RWPE1 (cell line): ENCODE results near the gene POLG.

Source experiments
- CTCF ChIA-PET: fragments of 350-600 bp; sonication (Branson Sonifier 250); formaldehyde crosslinking; extraction: SDS; loops from one replicate; lab custom pipeline; 2021; lab: Yijun Ruan, JAX
- POLR2A ChIA-PET: fragments of 400-600 bp; formaldehyde crosslinking; extraction: SDS; loops from one replicate; lab custom pipeline; 2020; ENCODE audit warnings: antibody characterized with exemption; ENCODE audit not compliant: low non-redundant PET; lab: Yijun Ruan, JAX
- DNase-seq: peaks from one replicate; pipeline ENCODE4 v3.0.0; 2012; ENCODE audit warnings: low spot score
- H3K27ac ChIP-seq: fragments of 450-650 bp; 2 replicates; pipeline ENCODE4 v1.5.1; 2017
- TF ChIP-seq, protein P1 (sequence below): fragments of 450-650 bp; conservative IDR thresholded peaks from 2 replicates; pipeline ENCODE4 v1.5.1; 2017; ENCODE audit warnings: low read depth, mild to moderate bottlenecking

Gene POLG

DNA sequence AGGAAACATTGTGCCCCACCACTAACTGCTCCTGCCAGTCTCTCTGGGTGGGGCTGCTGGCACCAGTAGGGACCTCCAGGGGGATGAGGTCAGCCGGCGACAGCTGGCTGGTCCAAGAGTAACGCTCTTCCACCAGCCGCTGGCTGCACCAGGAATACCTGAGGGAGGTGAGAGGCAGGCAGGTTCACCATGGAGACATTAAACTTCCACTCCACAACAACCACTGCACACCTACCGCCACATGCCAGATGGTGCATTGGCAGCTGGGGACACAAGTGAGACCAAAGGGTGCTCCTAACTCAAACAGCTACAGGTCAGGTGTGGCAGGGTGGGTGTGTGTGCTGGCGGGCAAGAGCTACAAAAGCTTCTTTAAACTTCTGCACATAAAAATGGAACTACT lies 4.5 kb downstream of the POLG start:
- no peak for DNase-seq
- CTCF ChIA-PET = interaction anchor here (0.5 to 1.2 kb wide), 3 partner anchors 9 to 123 kb away, joined by 3 to 6 read pairs (median 3); no protein-coding TSS in a partner anchor
- POLR2A ChIA-PET = no interaction called here
- no peak overlapping the region for H3K27ac ChIP-seq
- TF ChIP-seq, protein P1, sequence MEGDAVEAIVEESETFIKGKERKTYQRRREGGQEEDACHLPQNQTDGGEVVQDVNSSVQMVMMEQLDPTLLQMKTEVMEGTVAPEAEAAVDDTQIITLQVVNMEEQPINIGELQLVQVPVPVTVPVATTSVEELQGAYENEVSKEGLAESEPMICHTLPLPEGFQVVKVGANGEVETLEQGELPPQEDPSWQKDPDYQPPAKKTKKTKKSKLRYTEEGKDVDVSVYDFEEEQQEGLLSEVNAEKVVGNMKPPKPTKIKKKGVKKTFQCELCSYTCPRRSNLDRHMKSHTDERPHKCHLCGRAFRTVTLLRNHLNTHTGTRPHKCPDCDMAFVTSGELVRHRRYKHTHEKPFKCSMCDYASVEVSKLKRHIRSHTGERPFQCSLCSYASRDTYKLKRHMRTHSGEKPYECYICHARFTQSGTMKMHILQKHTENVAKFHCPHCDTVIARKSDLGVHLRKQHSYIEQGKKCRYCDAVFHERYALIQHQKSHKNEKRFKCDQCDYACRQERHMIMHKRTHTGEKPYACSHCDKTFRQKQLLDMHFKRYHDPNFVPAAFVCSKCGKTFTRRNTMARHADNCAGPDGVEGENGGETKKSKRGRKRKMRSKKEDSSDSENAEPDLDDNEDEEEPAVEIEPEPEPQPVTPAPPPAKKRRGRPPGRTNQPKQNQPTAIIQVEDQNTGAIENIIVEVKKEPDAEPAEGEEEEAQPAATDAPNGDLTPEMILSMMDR = no peak

DNA sequence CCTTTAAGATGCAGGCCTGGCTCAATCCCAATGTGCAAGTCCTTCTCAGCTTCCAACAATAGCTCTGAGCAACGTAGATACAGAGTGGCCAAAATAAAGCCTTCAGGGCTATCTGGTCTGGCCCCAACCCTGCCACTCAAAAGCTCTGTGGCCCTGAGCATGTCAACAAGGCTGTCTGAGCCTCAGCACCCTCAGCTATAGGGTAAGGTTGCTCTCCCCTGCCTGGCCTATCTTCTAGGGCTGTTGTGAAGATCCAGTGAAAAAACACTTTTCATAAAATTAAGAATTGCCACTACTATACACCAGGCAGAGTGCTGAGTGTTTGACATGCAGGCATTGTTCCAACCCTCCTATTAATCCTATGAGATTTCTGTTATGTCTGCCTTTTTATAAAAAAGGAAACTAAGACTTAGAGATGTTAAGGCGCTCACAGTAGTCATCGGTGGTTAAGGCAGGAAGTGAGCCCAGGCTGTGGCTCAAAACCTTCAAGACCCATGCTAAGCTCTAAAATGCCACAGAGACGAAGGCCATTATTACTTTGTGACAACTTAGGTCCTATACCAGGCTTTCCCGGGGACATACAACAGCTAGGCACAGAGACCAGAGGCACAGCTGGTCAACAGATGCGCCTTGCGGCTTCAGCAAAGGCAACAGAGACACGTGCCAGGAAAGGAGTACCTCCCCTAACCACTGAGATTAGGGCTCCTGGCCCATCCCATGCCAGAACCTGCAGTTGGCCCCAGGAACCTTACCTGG lies 5.1 kb downstream of the POLG start:
- ChIA-PET CTCF (interaction anchor here (0.5 to 1.2 kb wide), 3 partner anchors 9 to 123 kb away, joined by 3 to 6 read pairs (median 3); no protein-coding TSS in a partner anchor), POLR2A (interaction anchor here (0.6 kb wide), 1 partner anchor 22 kb away, joined by 4 read pairs; no protein-coding TSS in a partner anchor)
- H3K27ac ChIP-seq = no peak overlapping the region
- DNase-seq = no peak
- TF ChIP-seq, protein P1 = no peak

DNA sequence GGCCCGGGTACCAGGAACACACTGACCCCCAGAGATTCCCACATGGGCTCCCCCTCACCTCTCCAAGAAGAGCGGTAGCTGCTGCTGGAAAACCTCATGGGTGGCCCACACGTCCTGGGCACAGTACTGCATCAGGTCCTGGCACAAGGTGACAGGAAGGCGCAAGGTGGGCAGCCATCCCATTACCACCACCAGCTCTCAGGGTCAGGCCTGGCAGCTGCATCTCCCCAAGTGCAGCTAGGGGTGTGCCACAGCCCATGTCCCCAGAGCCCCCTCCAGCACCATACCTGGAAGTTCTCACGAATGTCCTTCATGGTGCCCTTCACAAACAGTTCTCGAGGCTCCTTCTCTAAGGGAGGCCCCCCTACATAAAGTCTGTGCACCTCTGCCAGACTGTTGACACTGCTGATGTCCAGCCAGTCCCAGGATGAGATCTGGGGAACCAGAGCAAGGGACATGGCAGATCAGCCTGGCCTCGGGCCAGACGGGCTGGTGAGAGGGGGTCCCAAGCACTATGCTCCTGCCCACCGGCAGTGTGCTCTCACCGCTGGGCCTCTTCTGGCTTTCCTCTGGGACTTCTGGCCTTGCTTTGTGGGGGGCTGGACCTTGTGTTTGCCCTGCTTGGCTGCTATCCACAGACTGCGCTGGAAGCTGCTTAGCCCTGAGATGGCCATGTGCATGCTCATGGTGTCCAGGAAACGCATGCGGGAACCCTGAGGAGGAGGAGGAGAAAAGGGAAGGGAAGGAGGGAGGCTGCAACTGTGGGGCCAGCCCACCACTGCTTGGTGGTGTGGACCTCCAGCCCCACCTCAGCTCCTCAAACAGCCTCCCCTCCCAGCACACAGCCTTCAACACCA lies 6.0 kb downstream of the POLG start:
- TF ChIP-seq, protein P1 = no peak
- no peak for DNase-seq
- CTCF ChIA-PET = interaction anchor here (0.6 to 1.2 kb wide), 2 partner anchors 122 to 157 kb away, joined by 5 to 6 read pairs; no protein-coding TSS in a partner anchor
- H3K27ac ChIP-seq = no peak overlapping the region; the same call in 1 of the 2 replicates
- POLR2A ChIA-PET = no interaction called here

DNA sequence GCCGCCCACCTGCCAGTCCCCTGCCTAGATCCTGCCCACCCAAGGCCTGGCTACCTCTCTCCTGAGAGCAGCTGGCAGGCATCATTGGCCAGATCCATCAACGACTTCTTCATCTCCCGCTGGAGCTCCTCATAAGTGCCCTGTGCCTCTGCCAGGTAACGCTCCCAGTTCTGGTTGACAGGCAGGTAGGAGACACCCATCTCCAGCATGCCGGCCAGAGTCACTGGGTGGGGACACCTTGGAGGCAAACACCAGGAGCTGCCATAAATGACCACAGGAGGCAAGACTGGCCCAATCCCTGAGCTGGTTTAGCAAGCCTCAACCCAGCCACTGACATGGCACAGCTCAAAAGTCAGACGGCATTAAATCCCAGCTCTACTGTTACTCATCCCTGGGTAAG lies 7.5 kb downstream of the POLG start:
- POLR2A ChIA-PET = no interaction called here
- CTCF ChIA-PET = interaction anchor here (1.6 kb wide), 1 partner anchor 120 kb away, joined by 4 read pairs; no protein-coding TSS in a partner anchor
- no peak overlapping the region for H3K27ac ChIP-seq
- no peak for DNase-seq
- TF ChIP-seq, protein P1 = no peak

DNA sequence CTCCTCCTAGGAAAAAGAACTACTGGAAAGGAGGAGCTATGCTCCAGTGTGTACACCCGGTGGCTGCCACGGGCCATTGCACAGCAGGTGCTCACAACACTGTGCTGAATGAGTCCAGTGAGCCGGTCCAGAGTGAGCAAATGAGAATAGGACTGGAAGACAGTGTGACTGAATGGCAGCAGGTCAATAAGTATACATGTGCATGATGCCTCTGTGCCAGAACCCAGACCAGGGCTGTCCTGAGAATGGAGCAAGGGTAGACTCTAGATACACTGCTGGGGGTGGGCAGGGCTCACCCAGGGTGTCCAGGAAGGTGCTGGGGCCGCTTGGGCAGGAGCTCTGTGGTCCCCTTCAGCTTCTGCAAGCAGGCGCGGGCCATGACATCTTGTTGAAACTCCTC lies 8.3 kb downstream of the POLG start:
- ChIA-PET POLR2A (no interaction called here), CTCF (interaction anchor here (0.9 to 1.6 kb wide), 2 partner anchors 25 to 119 kb away, joined by 4 read pairs; no protein-coding TSS in a partner anchor)
- no peak overlapping the region for H3K27ac ChIP-seq
- no peak for DNase-seq
- TF ChIP-seq, protein P1 = no peak
